CD14-positive monocyte (primary cell): ENCODE data around the gene KLHL7. TPM values are rescaled to one million over a fixed set of nuclear protein-coding genes. Genes with fewer than 3 reads are reported as not detected.
A peak's percentile ranks its signal among the peaks of the same experiment; 100 is the strongest.

Experiments used
- DNase-seq, 3 donors: peaks; one replicate each; pipeline ENCODE4 v3.0.0-alpha.2; 2011 to 2022
- H2AFZ ChIP-seq: 2 replicates; pipeline ENCODE4 v1.6.0; 2012; ENCODE audit warnings: mild to moderate bottlenecking, low read depth, low read length, inconsistent platforms; ENCODE audit not compliant: insufficient read depth, poor library complexity, severe bottlenecking
- H3K27ac ChIP-seq, 2 donors: 1 replicate in 1 of 2; 2 replicates in 1 of 2; pipeline ENCODE4 v1.5.1; 2012 to 2013; ENCODE audit warnings: low read length in 2 of 2, control low read depth in 1 of 2, inconsistent platforms in 1 of 2, low read depth in 1 of 2, mild to moderate bottlenecking in 1 of 2
- H3K27me3 ChIP-seq, 2 donors: one replicate each; pipeline versions ENCODE4 v1.6.0 to v1.6.1; 2011 to 2013; ENCODE audit warnings: low read length in 2 of 2; ENCODE audit not compliant: control insufficient read depth in 2 of 2, insufficient read depth in 2 of 2
- H3K36me3 ChIP-seq, 2 donors: replicated peaks in 1 of 2; 1 replicate in 1 of 2; 2 replicates in 1 of 2; pipeline versions ENCODE4 v1.5.1 to v1.6.1; 2012 to 2013; ENCODE audit warnings: low read length in 2 of 2, control low read depth in 1 of 2, inconsistent platforms in 1 of 2, mild to moderate bottlenecking in 1 of 2; ENCODE audit not compliant: insufficient read depth in 2 of 2, control insufficient read depth in 1 of 2
- H3K4me1 ChIP-seq, 2 donors: 1 replicate in 1 of 2; 2 replicates in 1 of 2; pipeline versions ENCODE4 v1.5.1 to v1.6.1; 2012 to 2013; ENCODE audit warnings: low read length in 2 of 2, control low read depth in 1 of 2, inconsistent platforms in 1 of 2, mild to moderate bottlenecking in 1 of 2, moderate library complexity in 1 of 2; ENCODE audit not compliant: insufficient read depth in 2 of 2, control insufficient read depth in 1 of 2
- H3K4me2 ChIP-seq: replicated peaks from 2 replicates; pipeline ENCODE3; 2012; ENCODE audit warnings: low read length, moderate library complexity, mild to moderate bottlenecking; ENCODE audit not compliant: poor library complexity, severe bottlenecking; ENCODE audit errors: extremely low read depth
- H3K4me3 ChIP-seq, 3 experiments: fragments of 200-600 bp in 1 of 3; sonication (generic) in 1 of 3; replicated peaks in 1 of 3; 1 replicate in 2 of 3; 2 replicates in 1 of 3; pipeline ENCODE4 v1.5.1; 2011 to 2013; ENCODE audit warnings: low read length in 3 of 3, mild to moderate bottlenecking in 3 of 3, control low read depth in 2 of 3, low read depth in 2 of 3, inconsistent platforms in 1 of 3, moderate library complexity in 1 of 3
- H3K79me2 ChIP-seq: 2 replicates; pipeline ENCODE4 v1.6.0; 2012; ENCODE audit warnings: mild to moderate bottlenecking, control low read depth, inconsistent platforms, low read length, moderate library complexity; ENCODE audit not compliant: insufficient read depth
- H3K9ac ChIP-seq: 2 replicates; pipeline ENCODE4 v1.6.0; 2017; ENCODE audit warnings: low read length, mild to moderate bottlenecking; ENCODE audit not compliant: insufficient read depth, poor library complexity, severe bottlenecking
- H3K9me3 ChIP-seq, 2 donors: replicated peaks in 1 of 2; 1 replicate in 1 of 2; 2 replicates in 1 of 2; pipeline versions ENCODE4 v1.5.1 to v1.6.1; 2012 to 2013; ENCODE audit warnings: low read length in 2 of 2, control low read depth in 1 of 2; ENCODE audit not compliant: control insufficient read depth in 1 of 2, insufficient read depth in 1 of 2
- H4K20me1 ChIP-seq: 2 replicates; pipeline ENCODE4 v1.6.0; 2012; ENCODE audit warnings: mild to moderate bottlenecking, low read length, control low read depth, moderate library complexity; ENCODE audit not compliant: insufficient read depth
- H3K27ac Mint-ChIP-seq, 7 donors: one replicate each; pipeline ENCODE4 v1.8.0; 2020; ENCODE audit warnings: mild to moderate bottlenecking in 7 of 7, mixed read lengths in 7 of 7, moderate library complexity in 6 of 7, inconsistent platforms in 2 of 7
- H3K27me3 Mint-ChIP-seq, 3 donors: one replicate each; pipeline ENCODE4 v1.8.0; 2021 to 2022; ENCODE audit warnings: low read depth in 3 of 3, mild to moderate bottlenecking in 3 of 3, mixed read lengths in 3 of 3, moderate library complexity in 3 of 3, inconsistent platforms in 1 of 3
- H3K36me3 Mint-ChIP-seq, 2 donors: one replicate each; pipeline ENCODE4 v1.8.0; 2020; ENCODE audit warnings: mixed read lengths in 2 of 2, inconsistent platforms in 1 of 2, mild to moderate bottlenecking in 1 of 2
- H3K4me1 Mint-ChIP-seq: one replicate; pipeline ENCODE4 v1.8.0; 2020; ENCODE audit warnings: mild to moderate bottlenecking, mixed read lengths
- H3K4me3 Mint-ChIP-seq, 2 donors: one replicate each; pipeline ENCODE4 v1.8.0; 2020; ENCODE audit warnings: mild to moderate bottlenecking in 2 of 2, mixed read lengths in 2 of 2, moderate library complexity in 1 of 2
- H3K9me3 Mint-ChIP-seq, 7 donors: one replicate each; pipeline ENCODE4 v1.8.0; 2020 to 2022; ENCODE audit warnings: mixed read lengths in 7 of 7, mild to moderate bottlenecking in 6 of 7, moderate library complexity in 6 of 7, inconsistent platforms in 2 of 7
- WGBS: methylation state at CpG from one replicate; pipeline ENCODE4 v1.1.5; 2013; ENCODE audit warnings: missing lambda C conversion rate; ENCODE audit not compliant: insufficient coverage; 5-methylcytosine and 5-hydroxymethylcytosine counted together
- intact Hi-C, 2 donors: fragments of 100-400 bp; cut with micrococcal nuclease; formaldehyde crosslinking; loops; one replicate each; pipeline versions ENCODE4 v1.15.0 to v1.15.1; 2023
- polyA plus RNA-seq, 3 donors: library from polyadenylated mRNA; depleted of rRNA in 1 of 3; unstranded in 2 of 3; stranded (reverse) in 1 of 3; fragments of 300-500 nt in 2 of 3; fragments of >200 nt in 1 of 3; fragmentation: Illumina TruSeq in 2 of 3; gene quantifications; 1 replicate in 2 of 3; 2 replicates in 1 of 3; pipeline ENCODE4 v1.2.3, GENCODE V29; 2012 to 2021
- TF ChIP-seq, protein P1 (sequence below): fragments of 200-600 bp; IDR thresholded peaks from one replicate; pipeline ENCODE4 v1.8.0; 2022; ENCODE audit warnings: antibody characterized with exemption, mild to moderate bottlenecking

KLHL7 gene
- polyA plus RNA-seq, 3 donors, result 15.5 to 21.0 (median 17.4) TPM

DNA sequence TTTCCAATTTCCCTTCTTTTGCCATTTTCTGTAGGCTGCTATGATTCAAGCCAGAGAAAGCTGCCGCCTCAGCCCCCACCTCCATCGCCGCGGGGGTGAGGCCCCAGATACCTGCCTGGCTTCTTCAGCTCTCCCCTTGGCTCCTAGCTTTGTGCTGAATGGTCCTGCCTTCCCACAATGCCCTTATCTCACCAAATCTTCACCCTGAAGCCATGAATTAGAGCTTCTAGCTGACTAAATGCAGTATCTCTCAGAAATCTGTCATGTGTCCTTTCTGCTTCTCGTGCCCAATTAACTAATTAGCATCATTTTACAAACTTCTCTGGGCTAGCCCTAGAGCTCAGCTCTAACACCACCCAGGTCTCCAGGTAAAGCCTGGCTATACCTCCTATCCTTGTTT, 108.8 kb downstream of the KLHL7 start:
- WGBS, result 98% methylated on average over 5 of the region's 5 CpGs
- no peaks in the 10 kb centered on the region for H3K36me3 ChIP-seq
- TF ChIP-seq, protein P1, sequence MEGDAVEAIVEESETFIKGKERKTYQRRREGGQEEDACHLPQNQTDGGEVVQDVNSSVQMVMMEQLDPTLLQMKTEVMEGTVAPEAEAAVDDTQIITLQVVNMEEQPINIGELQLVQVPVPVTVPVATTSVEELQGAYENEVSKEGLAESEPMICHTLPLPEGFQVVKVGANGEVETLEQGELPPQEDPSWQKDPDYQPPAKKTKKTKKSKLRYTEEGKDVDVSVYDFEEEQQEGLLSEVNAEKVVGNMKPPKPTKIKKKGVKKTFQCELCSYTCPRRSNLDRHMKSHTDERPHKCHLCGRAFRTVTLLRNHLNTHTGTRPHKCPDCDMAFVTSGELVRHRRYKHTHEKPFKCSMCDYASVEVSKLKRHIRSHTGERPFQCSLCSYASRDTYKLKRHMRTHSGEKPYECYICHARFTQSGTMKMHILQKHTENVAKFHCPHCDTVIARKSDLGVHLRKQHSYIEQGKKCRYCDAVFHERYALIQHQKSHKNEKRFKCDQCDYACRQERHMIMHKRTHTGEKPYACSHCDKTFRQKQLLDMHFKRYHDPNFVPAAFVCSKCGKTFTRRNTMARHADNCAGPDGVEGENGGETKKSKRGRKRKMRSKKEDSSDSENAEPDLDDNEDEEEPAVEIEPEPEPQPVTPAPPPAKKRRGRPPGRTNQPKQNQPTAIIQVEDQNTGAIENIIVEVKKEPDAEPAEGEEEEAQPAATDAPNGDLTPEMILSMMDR, result no peak
- H3K27ac ChIP-seq, result no peak overlapping the region
- H3K36me3 Mint-ChIP-seq, result no peaks in the 10 kb centered on the region
- no peaks in the 10 kb centered on the region for H3K9me3 ChIP-seq
- H4K20me1 ChIP-seq, result no peaks in the 10 kb centered on the region
- no peak overlapping the region for H3K4me2 ChIP-seq
- H3K27me3 ChIP-seq, result no peaks in the 10 kb centered on the region
- no peak overlapping the region for H3K4me3 Mint-ChIP-seq
- H3K4me1 ChIP-seq, result peaks cover 34 to 37% of the 10 kb centered on the region in 2 donors
- no peak for DNase-seq
- H3K9ac ChIP-seq, result no peak overlapping the region
- H3K79me2 ChIP-seq, result no peaks in the 10 kb centered on the region
- intact Hi-C loops, result no loop called here
- peaks cover 38% of the 10 kb centered on the region for H3K4me1 Mint-ChIP-seq
- no peak overlapping the region for H2AFZ ChIP-seq
- H3K27ac Mint-ChIP-seq, result peak overlapping the region in 2 of 7 donors; percentile 2 to 50
- H3K9me3 Mint-ChIP-seq, result peaks cover 0 to 3% (median 0%) of the 10 kb centered on the region in 7 donors
- H3K4me3 ChIP-seq, result no peak overlapping the region
- peaks cover 0 to 2% (median 0%) of the 10 kb centered on the region in 3 donors for H3K27me3 Mint-ChIP-seq

DNA sequence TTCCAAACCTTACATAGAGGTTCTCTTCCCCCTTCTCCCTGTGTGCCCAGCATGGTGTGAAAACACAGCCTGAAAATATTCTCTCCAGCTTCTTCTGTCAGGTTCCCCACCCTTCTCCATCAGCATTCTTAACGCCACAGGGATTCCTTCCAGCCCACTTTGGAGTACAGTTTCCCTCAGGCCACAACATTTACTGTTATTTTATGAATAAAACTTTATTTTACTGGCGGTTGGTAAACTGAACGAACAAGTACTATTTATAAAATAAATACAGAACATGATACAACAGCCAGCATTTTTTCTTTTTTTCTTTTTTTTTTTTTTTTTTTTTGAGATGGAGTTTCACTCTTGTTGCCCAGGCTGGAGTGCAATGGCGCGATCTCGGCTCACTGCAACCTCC, 109.4 kb downstream of the KLHL7 start:
- DNase-seq, result no peak
- Mint-ChIP-seq H3K4me1 (peaks cover 34% of the 10 kb centered on the region), H3K36me3 (no peaks in the 10 kb centered on the region), H3K9me3 (peaks cover 0 to 3% (median 0%) of the 10 kb centered on the region in 7 donors), H3K27me3 (peaks cover 0 to 2% (median 0%) of the 10 kb centered on the region in 3 donors), H3K4me3 (no peak overlapping the region), H3K27ac (no peak overlapping the region)
- no CpG with 5 or more reads among the region's 6 CpGs for WGBS
- Histone ChIP-seq H3K79me2 (no peaks in the 10 kb centered on the region), H3K36me3 (no peaks in the 10 kb centered on the region), H3K9me3 (no peaks in the 10 kb centered on the region), H3K27me3 (no peaks in the 10 kb centered on the region), H3K4me3 (no peak overlapping the region), H3K4me1 (peaks cover 28 to 32% of the 10 kb centered on the region in 2 donors), H3K27ac (no peak overlapping the region), H3K9ac (no peak overlapping the region), H3K4me2 (no peak overlapping the region), H4K20me1 (no peaks in the 10 kb centered on the region), H2AFZ (no peak overlapping the region)
- intact Hi-C loops, result no loop called here
- TF ChIP-seq, protein P1, result no peak
